Measurements from ENCODE around the gene IFNL1.

- TF ChIP-seq POLR2A (IDR thresholded peaks at IDR 0.05) (no peak), CTCF (IDR thresholded peaks at IDR 0.05) (no peak), POLR2AphosphoS5 (IDR thresholded peaks at IDR 0.05; ENCODE audit: insufficient read depth in 1 of 2, low read depth in 1 of 2) (no peak)
Observed at GRCh38 chr19:39253374-39254149, 42.6 kb upstream of the IFNL1 start.

Data from vagina (tissue), 2 donors.